GM10266 (cell line): ENCODE data around the gene TATDN2.

Source experiments
- DNase-seq: peaks from one replicate; pipeline ENCODE4 v3.0.0; 2012; ENCODE audit errors: extremely low spot score
- TF ChIP-seq, protein P1 (sequence below): IDR thresholded peaks from 2 replicates; pipeline ENCODE4 v1.5.1; 2012; ENCODE audit warnings: mild to moderate bottlenecking, low read depth; ENCODE audit not compliant: control insufficient read depth, insufficient read depth; ENCODE audit errors: missing control alignments

Gene TATDN2

DNA sequence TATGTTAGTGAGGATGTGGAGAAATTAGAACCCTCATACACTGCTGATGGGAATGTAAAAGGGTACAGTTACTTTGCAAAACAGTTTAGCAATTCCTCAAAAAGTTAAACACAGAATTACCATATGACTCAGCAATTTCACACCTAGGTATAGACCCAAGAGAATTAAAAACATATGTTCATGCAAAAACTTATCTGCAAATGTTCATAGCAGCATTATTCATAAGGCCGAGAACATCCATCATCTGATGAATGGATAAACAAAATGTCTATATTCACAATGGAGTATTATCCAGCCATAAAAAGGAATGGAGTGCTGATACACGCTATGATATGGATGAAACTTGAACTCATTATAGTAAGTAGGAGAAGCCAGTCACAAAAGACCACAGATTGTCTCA lies 62.3 kb downstream of the TATDN2 start:
- TF ChIP-seq, protein P1, sequence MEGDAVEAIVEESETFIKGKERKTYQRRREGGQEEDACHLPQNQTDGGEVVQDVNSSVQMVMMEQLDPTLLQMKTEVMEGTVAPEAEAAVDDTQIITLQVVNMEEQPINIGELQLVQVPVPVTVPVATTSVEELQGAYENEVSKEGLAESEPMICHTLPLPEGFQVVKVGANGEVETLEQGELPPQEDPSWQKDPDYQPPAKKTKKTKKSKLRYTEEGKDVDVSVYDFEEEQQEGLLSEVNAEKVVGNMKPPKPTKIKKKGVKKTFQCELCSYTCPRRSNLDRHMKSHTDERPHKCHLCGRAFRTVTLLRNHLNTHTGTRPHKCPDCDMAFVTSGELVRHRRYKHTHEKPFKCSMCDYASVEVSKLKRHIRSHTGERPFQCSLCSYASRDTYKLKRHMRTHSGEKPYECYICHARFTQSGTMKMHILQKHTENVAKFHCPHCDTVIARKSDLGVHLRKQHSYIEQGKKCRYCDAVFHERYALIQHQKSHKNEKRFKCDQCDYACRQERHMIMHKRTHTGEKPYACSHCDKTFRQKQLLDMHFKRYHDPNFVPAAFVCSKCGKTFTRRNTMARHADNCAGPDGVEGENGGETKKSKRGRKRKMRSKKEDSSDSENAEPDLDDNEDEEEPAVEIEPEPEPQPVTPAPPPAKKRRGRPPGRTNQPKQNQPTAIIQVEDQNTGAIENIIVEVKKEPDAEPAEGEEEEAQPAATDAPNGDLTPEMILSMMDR: no peak
- DNase-seq: no peak

DNA sequence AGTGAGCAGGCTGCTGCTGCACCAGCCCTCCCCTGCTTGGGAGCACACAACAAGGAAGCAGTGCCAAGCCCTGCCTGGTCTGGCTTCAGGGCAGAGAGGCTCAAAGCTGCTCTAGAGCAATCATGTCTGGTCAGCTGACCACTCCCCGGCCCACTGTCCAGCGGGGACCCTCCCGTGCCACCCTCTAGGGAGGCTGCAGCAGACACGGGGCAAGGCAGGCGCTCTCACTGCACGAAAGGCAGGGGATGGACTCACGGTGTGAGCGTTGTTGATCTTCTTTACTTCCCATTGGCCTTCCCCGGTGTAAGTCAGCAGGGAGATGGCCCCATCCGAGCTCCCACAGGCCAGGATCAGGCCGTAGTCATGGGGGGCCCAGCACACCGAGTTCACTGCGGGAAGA lies 63.5 kb downstream of the TATDN2 start:
- no peak for DNase-seq
- TF ChIP-seq, protein P1: no peak

DNA sequence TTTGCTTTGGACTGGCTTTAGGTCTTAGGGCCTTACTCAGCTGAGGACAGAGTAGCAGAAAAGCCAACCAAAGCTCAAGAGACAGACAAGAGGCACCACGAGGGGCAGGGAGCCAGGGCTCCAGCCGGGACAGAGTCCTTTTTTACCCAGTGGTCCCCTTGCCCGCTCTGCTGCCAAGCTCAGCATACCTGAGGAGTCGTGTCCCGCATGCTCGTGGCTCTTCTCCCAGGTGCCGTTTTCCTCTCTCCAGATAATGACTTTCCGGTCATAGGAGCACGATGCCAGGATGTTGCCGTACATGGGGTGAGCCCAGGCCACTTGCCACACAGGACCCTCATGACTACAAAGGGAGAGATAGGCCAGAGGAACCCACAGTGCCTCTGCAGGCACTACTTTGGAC lies 64.1 kb downstream of the TATDN2 start:
- TF ChIP-seq, protein P1: no peak
- no peak for DNase-seq

DNA sequence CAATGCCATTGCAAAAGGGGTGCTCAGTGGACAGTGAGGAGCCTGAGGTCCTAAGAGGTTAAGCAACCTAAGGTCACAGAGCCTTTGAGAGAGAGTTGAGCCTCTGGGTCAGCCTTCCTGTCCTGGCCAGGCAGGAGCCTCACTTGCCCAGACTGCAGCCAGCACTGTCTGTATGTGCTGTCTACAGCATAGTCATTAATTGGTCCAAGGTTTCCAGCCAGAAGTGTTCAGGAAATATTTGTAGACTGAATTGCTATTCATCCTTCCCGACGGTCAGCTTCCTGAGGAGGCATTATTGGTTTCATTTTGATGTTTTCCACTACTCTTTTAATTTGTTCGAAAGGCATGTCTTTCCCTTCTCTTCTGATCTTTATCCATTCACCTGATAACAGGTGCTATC lies 64.6 kb downstream of the TATDN2 start:
- TF ChIP-seq, protein P1: no peak
- DNase-seq: no peak

DNA sequence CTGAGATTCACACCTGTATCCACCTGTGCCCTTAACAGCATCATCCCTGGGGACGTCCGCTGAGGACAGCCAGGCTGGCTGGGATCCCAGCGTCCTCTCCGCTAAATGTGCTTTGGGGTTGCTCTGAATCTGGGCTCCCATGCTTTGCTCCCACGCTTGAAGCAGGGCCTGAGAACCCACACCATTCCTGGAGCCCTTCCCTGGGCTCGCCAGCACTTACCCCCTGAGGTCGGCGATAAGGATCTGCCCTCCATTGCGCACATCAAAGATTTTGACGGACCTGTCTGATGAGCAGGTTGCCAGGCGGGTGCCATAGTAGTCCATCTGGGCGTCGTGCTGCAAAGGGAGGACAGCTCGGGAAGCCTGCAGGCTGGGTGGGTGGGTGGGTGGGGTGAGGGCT lies 66.8 kb downstream of the TATDN2 start:
- DNase-seq: no peak
- TF ChIP-seq, protein P1: no peak

DNA sequence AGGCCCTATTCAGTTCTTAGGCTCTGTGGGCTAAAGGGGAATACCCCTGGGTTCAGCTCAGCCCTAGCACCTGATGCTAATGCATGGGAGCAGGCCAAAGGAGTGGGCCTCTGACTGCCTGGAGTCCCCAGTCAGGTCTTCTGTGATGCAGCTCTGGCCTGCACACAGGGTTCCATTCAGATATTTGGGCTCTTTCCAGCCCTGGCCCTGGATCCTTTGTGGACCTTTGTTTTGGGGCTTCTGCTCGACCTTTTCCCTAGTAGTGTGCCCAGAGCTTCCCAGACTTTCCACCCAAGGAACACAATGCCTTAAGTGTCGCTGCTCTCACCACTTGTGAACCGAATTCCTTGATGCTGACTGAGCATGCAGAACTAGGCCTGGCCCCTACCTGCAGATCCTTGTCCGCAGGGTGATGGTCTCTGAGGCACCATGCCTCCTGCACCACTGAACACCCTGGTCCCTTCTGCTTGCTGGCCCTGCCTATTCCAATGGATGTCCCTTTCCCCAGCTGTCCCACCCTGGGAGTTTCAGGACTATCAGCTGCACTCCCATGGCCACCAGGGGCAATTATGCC lies 67.6 kb downstream of the TATDN2 start:
- no peak for DNase-seq
- TF ChIP-seq, protein P1: no peak

DNA sequence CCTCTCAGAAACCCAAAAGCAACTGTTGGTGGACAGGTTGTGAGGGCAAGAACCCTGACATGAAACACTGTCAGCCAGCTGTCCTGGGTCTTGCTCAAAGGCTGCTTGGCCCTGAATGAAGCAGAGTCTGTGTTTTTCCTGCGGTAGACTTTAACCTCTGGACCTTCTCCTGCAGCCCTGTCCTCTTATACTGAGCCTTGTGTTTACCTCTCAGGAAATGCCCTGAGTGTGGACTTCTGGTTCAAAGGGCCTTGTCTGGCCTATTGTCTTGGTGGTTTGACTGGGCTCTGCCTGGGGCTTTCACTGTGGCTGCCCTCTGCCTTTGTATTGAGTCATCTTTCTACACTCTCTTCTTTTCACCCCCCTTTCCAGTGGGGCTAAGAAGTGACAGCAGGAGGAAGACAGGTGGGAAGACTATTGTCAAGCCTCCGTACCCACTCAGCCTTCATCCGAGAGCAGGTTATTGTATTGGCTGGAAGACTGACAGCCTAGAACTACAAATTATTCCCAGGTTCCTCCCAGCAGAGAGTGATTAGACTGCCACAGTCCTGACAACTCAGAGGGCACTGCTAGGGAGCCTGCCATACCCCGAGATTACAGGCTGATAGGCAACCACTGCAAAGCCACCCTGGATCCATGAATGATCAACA lies 69.2 kb downstream of the TATDN2 start:
- DNase-seq: no peak
- TF ChIP-seq, protein P1: no peak
